ENCODE data around the gene MED29. TPM values are rescaled to one million over a fixed set of nuclear protein-coding genes. Genes with fewer than 3 reads are reported as not detected.

MED29 gene
- total and polyA plus RNA-seq, 10 of the 15 experiments (the other 5 are each of a cell fraction or from before 2014, with no cell fraction given): 3.2 to 36.6 (median 22.8) TPM

GRCh38 chr19:39412100-39412866 is 21.1 kb downstream of the MED29 start, which contains the start of gene PLEKHG2 (continued):
- TF ChIP-seq ZNF207 (IDR thresholded peaks at IDR 0.05; ENCODE audit: borderline replicate concordance): peak; percentile 98
- TF ChIP-seq POU2F2 (IDR thresholded peaks at IDR 0.05; ENCODE audit: borderline replicate concordance, low read depth, low read length): peak; percentile 99
- peak; percentile 16; the same call in 1 of the 2 replicates for TF ChIP-seq MLLT1 (IDR thresholded peaks at IDR 0.05)
- peak; percentile 80 to 83 for TF ChIP-seq IKZF2 (IDR thresholded peaks at IDR 0.05)
- TF ChIP-seq NFYB (IDR thresholded peaks at IDR 0.05; ENCODE audit: insufficient read depth, low read depth, low read length): peak; percentile 77
- peak; percentile 89; the same call in 1 of the 2 replicates for TF ChIP-seq ASH2L (IDR thresholded peaks at IDR 0.05; ENCODE audit: borderline replicate concordance, low read depth)
- TF ChIP-seq RAD51 (IDR thresholded peaks at IDR 0.05): peak; percentile 97
- TF ChIP-seq DPF2 (IDR thresholded peaks at IDR 0.05): peak; percentile 94
- TF ChIP-seq CTCF (IDR thresholded peaks at IDR 0.05 in 2 of 3, conservative IDR thresholded peaks at IDR 0.05 in 1 of 3; ENCODE audit: control insufficient read depth in 2 of 3, extremely low read depth in 1 of 3, insufficient read depth in 1 of 3, low read depth in 3 of 3, low read length in 3 of 3): peak in 2 of 3 experiments; percentile 79 to 90
- peak; percentile 99 for TF ChIP-seq TARDBP (IDR thresholded peaks at IDR 0.05; ENCODE audit: borderline replicate concordance)
- TF ChIP-seq CBFB (IDR thresholded peaks at IDR 0.05; ENCODE audit: low read depth): peak; percentile 85; the same call in 1 of the 2 replicates
- TF ChIP-seq STAT1 (conservative IDR thresholded peaks at IDR 0.05): no peak; the same call in 1 of the 2 replicates
- 0 out of 2 replicates have a peak, but pooled peaks have one; percentile 58 for TF ChIP-seq E2F4 (IDR thresholded peaks at IDR 0.05; ENCODE audit: low read depth, low read length)
- no peak for TF ChIP-seq GABPA (IDR thresholded peaks at IDR 0.05; ENCODE audit: low read depth)
- TF ChIP-seq MTA2 (IDR thresholded peaks at IDR 0.05; ENCODE audit: low read depth): peak; percentile 54; the same call in 1 of the 2 replicates
- TF ChIP-seq, protein P1, sequence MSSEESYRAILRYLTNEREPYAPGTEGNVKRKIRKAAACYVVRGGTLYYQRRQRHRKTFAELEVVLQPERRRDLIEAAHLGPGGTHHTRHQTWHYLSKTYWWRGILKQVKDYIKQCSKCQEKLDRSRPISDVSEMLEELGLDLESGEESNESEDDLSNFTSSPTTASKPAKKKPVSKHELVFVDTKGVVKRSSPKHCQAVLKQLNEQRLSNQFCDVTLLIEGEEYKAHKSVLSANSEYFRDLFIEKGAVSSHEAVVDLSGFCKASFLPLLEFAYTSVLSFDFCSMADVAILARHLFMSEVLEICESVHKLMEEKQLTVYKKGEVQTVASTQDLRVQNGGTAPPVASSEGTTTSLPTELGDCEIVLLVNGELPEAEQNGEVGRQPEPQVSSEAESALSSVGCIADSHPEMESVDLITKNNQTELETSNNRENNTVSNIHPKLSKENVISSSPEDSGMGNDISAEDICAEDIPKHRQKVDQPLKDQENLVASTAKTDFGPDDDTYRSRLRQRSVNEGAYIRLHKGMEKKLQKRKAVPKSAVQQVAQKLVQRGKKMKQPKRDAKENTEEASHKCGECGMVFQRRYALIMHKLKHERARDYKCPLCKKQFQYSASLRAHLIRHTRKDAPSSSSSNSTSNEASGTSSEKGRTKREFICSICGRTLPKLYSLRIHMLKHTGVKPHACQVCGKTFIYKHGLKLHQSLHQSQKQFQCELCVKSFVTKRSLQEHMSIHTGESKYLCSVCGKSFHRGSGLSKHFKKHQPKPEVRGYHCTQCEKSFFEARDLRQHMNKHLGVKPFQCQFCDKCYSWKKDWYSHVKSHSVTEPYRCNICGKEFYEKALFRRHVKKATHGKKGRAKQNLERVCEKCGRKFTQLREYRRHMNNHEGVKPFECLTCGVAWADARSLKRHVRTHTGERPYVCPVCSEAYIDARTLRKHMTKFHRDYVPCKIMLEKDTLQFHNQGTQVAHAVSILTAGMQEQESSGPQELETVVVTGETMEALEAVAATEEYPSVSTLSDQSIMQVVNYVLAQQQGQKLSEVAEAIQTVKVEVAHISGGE (CRISPR knock-in tag; IDR thresholded peaks at IDR 0.05): peak; percentile 48
- peak; percentile 86; the same call in 1 of the 2 replicates for TF ChIP-seq POLR2AphosphoS2 (IDR thresholded peaks at IDR 0.05; ENCODE audit: low read depth, low read length)
- TF ChIP-seq TCF7 (IDR thresholded peaks at IDR 0.05; ENCODE audit: borderline replicate concordance): no peak; the same call in 1 of the 2 replicates
- peak; percentile 66; the same call in 1 of the 2 replicates for TF ChIP-seq BCL11A (IDR thresholded peaks at IDR 0.05; ENCODE audit: low read depth, low read length)
- TF ChIP-seq NFIC (IDR thresholded peaks at IDR 0.05; ENCODE audit: low read depth, low read length): no peak
- TF ChIP-seq ZNF217 (IDR thresholded peaks at IDR 0.05): peak; percentile 63
- TF ChIP-seq BMI1 (IDR thresholded peaks at IDR 0.05; ENCODE audit: borderline replicate concordance): no peak

Measured in GM12878 (cell line).